Right ventricle myocardium superior (tissue), 1 donor: ENCODE data around the gene RCVRN. TPM values are rescaled to one million over a fixed set of nuclear protein-coding genes. Genes with fewer than 3 reads are reported as not detected.
A peak's percentile ranks its signal among the peaks of the same experiment; 100 is the strongest.

ENCODE experiments used
- ATAC-seq: fragments of 200-7000 bp; cut with Tn5 transposase; one replicate; pipeline ENCODE4 v1.9.1; 2020; ENCODE audit warnings: mild to moderate bottlenecking; ENCODE audit not compliant: poor library complexity
- DNase-seq: peaks from one replicate; pipeline ENCODE4 v3.0.0-alpha.2; 2020
- intact Hi-C: fragments of 100-400 bp; cut with DNase I; formaldehyde crosslinking; loops from one replicate; pipeline ENCODE4 v1.11.2; 2022
- total RNA-seq: library from RNA; stranded (reverse); fragmentation: NEBNext Ultra II Directional; extraction: Animal tissue kit (Norgen Biotek cat#: 25700); gene quantifications from one replicate; pipeline ENCODE4 v1.2.1, GENCODE V29; 2021
- donor health status: DM: no; HTN: yes; CAD: no; lungs with severe emphysema.

RCVRN gene
- total RNA-seq, 1 donor from 2014 or later: not detected

DNA sequence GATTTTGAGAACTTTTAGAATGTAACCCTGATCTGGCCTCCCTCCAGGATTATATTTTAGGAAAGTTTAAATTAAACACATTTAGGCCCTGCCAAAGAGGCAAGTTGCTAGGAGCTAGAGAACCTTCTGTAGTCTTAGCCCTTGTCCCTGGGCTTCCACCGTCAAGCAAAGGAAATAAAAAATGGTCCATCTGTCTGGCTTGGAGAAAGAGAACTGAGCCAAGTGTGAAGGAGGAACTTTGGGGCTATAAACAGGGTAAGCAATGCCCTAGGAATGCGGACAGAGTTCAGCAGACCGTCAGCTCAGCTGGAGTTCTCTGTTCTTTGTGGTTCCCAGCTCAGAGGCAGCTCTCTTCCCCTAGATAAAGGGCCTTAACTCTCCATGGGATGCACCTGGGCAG is 29.6 kb downstream of the RCVRN start:
- no peak for DNase-seq
- intact Hi-C loops: no loop called here
- ATAC-seq: peak; percentile 46

DNA sequence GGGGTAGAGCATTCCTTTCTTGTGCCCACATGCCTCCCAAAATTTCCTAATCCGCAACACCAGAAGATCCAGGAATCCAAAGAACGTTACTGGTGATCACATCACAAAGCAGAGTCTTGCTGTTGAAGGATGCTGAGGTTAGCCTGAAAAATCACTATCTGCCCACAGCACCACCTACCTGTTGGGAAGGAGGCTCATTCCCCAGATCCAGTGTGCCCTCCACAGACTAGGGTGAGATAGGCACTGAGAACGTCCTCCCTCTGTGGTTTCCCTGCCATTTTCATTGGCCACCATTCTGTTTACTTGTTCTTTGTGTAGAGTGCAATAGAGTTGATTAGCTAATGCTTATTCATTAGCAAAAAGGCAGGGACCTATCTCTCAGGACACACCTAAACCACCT is 30.3 kb downstream of the RCVRN start:
- intact Hi-C loops: no loop called here
- DNase-seq (no peak), ATAC-seq (no peak)

DNA sequence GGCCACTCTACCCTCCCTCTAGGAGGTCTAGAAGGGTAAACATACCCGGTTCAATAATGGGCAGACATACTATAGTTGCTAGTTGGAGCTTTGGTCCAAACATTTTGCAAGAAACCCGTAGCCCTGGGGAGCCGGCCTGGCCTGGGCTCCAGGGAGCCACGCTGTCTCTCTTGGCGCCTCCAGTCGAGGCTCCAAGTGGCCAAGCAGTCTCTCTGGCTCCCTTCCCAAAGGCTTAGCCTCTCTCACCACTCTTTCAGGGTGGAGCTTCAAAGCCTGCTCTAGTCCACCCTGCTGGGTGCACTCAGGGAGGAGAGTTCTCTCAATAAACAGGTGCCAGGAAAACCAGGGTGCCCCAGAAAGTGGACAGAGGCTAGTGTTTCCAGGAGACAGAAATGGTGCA is 32.2 kb downstream of the RCVRN start:
- no peak for ATAC-seq
- DNase-seq: no peak
- intact Hi-C loops: no loop called here

DNA sequence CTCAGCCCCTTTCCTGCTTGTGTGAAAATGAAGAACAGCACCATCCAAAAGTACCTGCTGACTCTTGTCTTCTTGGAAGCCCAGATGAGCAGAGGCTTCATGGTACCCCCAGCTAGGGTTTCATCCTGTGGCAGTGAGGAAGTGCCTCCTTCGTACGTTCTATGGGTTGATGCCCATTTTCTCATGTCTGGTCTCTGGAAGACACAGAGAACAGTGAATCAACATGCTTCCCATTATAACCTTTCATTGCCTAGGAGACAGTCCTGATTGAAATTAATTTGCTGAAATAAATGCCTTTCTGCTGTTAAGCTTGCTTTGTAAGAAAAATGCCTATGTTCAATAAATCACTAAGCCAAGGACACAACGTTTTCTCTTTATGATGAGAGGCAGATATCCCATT is 36.5 kb downstream of the RCVRN start:
- intact Hi-C loops: no loop called here
- DNase-seq: no peak
- ATAC-seq: no peak

DNA sequence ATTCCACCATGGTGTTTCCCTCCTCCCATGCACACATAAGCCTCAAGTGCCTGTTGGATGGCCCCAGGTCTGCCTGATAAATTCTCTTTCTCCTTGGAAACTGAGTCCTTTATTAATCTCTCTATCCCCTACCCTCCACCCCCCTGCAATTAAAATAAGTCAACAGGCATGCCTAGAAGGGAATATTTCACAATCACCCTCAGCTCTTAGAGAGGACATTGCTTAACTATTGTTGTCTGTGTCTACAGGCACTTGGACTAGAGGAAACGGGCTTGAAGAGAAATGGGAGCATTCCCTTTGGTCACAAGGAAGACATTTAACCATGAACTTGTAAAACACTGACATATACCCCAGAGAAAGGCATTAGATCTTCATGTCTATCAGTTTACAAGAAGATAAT is 39.5 kb downstream of the RCVRN start:
- no peak for DNase-seq
- ATAC-seq: no peak
- intact Hi-C loops: no loop called here

DNA sequence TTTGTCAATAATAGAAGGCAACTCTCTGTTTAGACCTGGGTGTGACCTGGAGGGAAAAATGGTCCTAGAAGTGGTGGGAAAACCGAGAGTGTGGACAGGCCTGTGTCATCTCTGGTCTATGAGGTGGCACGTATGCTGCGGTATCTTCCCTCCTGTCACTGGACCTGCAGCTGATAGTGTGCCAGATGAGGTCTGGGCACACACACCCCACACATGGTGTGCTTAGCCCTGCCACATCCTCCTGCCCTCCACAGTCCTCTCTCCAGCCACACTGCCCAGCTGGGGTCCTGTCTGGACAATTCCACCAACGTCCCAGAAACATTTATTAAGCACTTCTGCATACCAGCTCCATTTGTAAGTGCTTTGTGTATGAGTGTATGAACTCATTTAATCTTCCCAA is 42.1 kb downstream of the RCVRN start:
- ATAC-seq: no peak
- intact Hi-C loops: no loop called here

DNA sequence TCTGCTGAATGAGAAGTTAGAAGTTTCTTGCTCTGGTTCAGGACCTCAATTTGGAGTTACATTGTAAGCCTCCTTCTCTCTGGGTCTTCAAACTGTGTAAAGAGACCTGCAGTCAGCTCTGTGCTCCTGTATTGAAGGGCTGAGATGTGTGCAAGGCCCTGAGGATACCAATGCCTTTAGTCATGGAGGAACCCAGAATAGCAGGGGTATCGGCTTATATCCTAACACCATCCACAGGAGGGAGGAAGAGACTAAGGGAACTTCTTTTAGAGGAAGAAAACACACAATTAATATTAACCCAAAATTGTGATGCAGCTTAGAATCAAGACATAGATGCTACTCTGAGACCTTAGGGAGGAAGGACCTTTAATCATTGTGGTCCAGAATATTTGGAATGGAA is 42.9 kb downstream of the RCVRN start:
- DNase-seq (no peak), ATAC-seq (no peak)
- intact Hi-C loops: no loop called here

More for the DNA sequence above, 42.1 kb downstream of the RCVRN start:
- no peak for DNase-seq

DNA sequence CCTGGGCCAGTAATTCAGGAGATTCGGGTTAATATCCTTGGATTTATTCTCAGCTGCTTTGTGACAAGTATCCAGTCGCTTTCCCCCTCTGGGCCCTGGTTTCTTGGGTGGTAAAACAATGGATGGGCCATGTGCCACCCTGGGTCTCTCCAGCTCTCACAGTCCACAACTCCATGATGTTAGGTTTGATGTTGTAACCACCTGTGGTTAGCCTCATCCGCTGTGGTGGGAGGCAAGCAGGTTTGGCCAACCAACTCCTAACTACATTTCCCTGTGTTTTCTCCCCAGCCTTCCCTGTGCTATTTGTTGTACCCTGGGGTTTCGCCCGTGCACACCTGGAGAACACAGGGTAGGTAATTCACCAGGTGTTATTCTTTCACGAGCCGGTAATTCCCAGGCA is 44.2 kb downstream of the RCVRN start:
- intact Hi-C loops: no loop called here
- no peak for DNase-seq
- ATAC-seq: no peak

DNA sequence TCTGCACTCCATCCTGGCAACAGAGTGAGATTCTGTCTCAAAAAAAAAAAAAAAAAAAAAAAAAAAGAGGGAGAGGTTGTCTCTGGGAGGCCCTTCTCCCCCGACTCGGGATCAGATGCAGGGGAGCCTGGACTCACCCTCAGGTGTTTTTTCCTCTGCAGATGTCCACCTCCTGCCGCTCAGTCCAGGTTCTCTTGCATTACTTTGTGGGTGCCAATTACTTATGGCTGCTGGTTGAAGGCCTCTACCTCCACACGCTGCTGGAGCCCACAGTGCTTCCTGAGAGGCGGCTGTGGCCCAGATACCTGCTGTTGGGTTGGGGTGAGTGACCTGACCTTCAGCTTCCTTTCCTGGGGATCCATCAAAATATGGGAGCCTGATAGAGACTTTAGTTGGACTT is 45.3 kb downstream of the RCVRN start:
- intact Hi-C loops: no loop called here
- DNase-seq: no peak

DNA sequence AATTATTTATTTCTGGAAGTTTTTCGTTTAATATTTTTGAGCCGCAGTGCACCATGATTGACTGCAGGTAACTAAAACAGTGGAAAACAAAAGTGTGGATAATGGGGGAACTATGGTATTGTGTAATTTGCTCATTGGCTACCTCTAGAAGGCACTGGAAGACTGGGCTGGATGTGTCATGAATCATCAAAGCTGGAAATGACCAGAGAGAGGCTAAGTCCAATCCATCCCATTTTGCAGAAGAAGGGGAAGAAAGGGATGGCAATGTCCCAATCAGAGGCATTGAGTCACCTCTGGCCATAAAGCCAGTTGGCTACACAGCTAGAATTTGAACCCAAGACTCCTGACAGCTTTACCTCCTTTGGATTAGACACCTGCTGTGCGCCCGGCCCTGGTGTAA is 50.0 kb downstream of the RCVRN start:
- intact Hi-C loops: no loop called here
- DNase-seq (no peak), ATAC-seq (no peak)

More for the DNA sequence above, 45.3 kb downstream of the RCVRN start:
- ATAC-seq: no peak

DNA sequence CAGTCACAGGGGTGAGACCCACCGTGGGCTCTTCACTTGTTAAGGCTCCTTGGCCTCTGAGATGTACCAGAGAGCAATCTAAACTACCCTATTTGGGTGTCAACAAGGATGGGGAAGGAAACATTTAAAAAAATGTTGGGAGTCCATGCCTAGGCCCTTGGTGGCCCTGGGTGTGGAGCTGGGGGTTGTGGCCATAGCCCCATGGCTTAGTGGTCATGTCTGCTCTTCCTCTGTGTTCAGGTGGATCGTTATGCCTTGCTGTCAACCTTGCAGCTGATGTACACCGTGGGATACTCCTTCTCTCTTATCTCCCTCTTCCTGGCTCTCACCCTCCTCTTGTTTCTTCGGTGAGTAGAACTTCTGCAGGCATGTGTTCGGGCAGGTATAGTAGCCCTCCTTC is 50.8 kb downstream of the RCVRN start:
- DNase-seq (no peak), ATAC-seq (no peak)
- intact Hi-C loops: no loop called here

DNA sequence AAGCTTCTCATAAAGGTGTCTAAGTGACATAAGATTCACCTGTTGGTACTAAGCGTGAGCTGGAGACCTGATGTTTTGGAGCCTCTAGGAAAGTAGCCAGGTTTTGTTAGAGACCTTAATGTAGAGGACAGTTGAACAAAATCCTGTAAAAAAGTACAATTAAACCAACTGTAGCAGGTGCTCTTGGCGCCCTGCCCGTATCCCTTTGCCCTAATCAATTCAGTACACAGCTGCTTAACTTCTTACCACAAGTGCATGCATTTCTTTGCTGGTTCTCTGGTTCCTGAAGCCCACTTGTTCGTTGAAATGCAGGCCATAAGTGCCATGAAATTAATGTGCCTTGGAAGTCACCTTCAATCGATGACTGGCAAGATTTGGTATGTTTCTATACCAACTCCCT is 54.9 kb downstream of the RCVRN start:
- DNase-seq (no peak), ATAC-seq (no peak)
- intact Hi-C loops: no loop called here

Other genes starting within 250 kb of the RCVRN start
- gene DHRS7C, start 113.7 kb downstream of the RCVRN start, total RNA-seq: 71.6 TPM
- not detected for gene GSG1L2, start 83.2 kb downstream of the RCVRN start, total RNA-seq
- gene GLP2R, start 79.3 kb downstream of the RCVRN start, total RNA-seq: 0.11 TPM